ENCODE data around the gene TBC1D24.

DNA sequence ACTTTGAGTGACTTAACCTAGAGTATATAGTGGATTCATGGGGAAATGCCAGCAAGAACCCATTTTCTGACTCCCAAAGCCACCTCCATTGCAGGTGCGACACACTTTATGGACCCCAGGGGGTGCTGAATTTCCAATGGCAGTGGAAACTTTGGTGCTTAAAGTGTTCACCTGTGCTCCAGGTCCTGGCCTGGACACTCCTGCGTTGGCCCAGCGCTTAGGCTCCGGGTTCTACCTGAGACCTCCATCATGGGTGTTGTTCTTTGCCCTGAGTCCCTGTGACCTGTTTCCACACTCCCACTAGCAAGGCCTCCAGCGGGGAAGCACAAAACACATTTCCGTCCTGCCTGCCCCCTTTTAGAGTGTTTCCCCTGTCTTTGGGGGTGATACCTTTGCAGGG, 42.6 kb upstream of the TBC1D24 start:
- TF ChIP-seq CTCF (IDR thresholded peaks at IDR 0.05) (no peak), POLR2A (IDR thresholded peaks at IDR 0.05) (no peak)
